Caco-2 (cell line): ENCODE results near the gene PDE4D. TPM values are rescaled to one million over a fixed set of nuclear protein-coding genes. Genes with fewer than 3 reads are reported as not detected.

Source experiments
- BruUV-seq: library from RNA; stranded (reverse); fragments of 400-500 nt; replicated peaks from 2 replicates; lab custom pipeline; 2021; lab: Mats Ljungman, UMichigan
- CTCF ChIA-PET: fragments of 300-600 bp; sonication (Branson Sonifier 250); formaldehyde crosslinking; loops from one replicate; lab custom pipeline; 2022; ENCODE audit warnings: antibody characterized with exemption; lab: Charles Lee
- POLR2A ChIA-PET: fragments of 300-600 bp; sonication (Branson Sonifier 250); formaldehyde crosslinking; loops from one replicate; lab custom pipeline; 2022; ENCODE audit warnings: antibody characterized with exemption; lab: Charles Lee
- DNase-seq, 2 experiments: peaks; one replicate each; pipeline versions ENCODE4 v3.0.0 to v3.0.0-alpha.2; 2020 to 2022
- H3K27me3 ChIP-seq: replicated peaks from 2 replicates; pipeline ENCODE4 v1.6.0; 2011; ENCODE audit warnings: low read length; ENCODE audit not compliant: control insufficient read depth, insufficient read depth
- H3K36me3 ChIP-seq: 2 replicates; pipeline ENCODE4 v1.5.1; 2011; ENCODE audit warnings: low read length; ENCODE audit not compliant: control insufficient read depth, insufficient read depth
- H3K4me1 ChIP-seq: fragments of 250-450 bp; sonication (Bioruptor Pico); 2 replicates; pipeline ENCODE4 v1.5.1; 2020; ENCODE audit warnings: mild to moderate bottlenecking
- H3K4me3 ChIP-seq: 2 replicates; pipeline ENCODE4 v1.5.1; 2011; ENCODE audit warnings: low read depth, mild to moderate bottlenecking, control low read depth, low read length
- H3K9me3 ChIP-seq: fragments of 250-450 bp; sonication (Bioruptor Pico); 2 replicates; pipeline ENCODE4 v1.5.1; 2020; ENCODE audit warnings: mild to moderate bottlenecking, moderate library complexity
- H3K27ac Mint-ChIP-seq: one replicate; pipeline ENCODE4 v1.8.0; 2022; ENCODE audit warnings: mixed read lengths; ENCODE audit not compliant: unreplicated experiment
- H3K27me3 Mint-ChIP-seq: one replicate; pipeline ENCODE4 v1.8.0; 2022; ENCODE audit warnings: mixed read lengths; ENCODE audit not compliant: insufficient read depth, unreplicated experiment
- H3K36me3 Mint-ChIP-seq: one replicate; pipeline ENCODE4 v1.8.0; 2022; ENCODE audit warnings: mild to moderate bottlenecking, mixed read lengths; ENCODE audit not compliant: insufficient read depth, unreplicated experiment
- H3K4me1 Mint-ChIP-seq: one replicate; pipeline ENCODE4 v1.8.0; 2022; ENCODE audit warnings: low read depth, mixed read lengths; ENCODE audit not compliant: unreplicated experiment
- H3K4me3 Mint-ChIP-seq: one replicate; pipeline ENCODE4 v1.8.0; 2022; ENCODE audit warnings: mild to moderate bottlenecking, moderate library complexity, mixed read lengths; ENCODE audit not compliant: unreplicated experiment
- H3K9me3 Mint-ChIP-seq: one replicate; pipeline ENCODE4 v1.8.0; 2022; ENCODE audit warnings: mixed read lengths; ENCODE audit not compliant: unreplicated experiment
- intact Hi-C: fragments of 100-400 bp; cut with micrococcal nuclease; formaldehyde crosslinking; loops from one replicate; pipeline ENCODE4 v1.10.0; 2022; ENCODE audit not compliant: unreplicated experiment
- total RNA-seq: library from RNA; stranded (reverse); gene quantifications from 2 replicates; pipeline ENCODE4 v1.2.3, GENCODE V29; 2022
- TF ChIP-seq, protein P1 (sequence below), 2 experiments: fragments of 200-600 bp in 1 of 2; IDR thresholded peaks; 1 replicate in 1 of 2; 2 replicates in 1 of 2; pipeline versions ENCODE4 v1.5.1 to v1.8.0; 2011 to 2022; ENCODE audit warnings: antibody characterized with exemption in 1 of 2, control low read depth in 1 of 2, inconsistent platforms in 1 of 2, low read depth in 1 of 2, low read length in 1 of 2, mild to moderate bottlenecking in 1 of 2, moderate library complexity in 1 of 2; ENCODE audit not compliant: insufficient read depth in 1 of 2, severe bottlenecking in 1 of 2, unreplicated experiment in 1 of 2

Gene PDE4D
- total RNA-seq, 1 experiment from 2014 or later, result 89.8 TPM

DNA sequence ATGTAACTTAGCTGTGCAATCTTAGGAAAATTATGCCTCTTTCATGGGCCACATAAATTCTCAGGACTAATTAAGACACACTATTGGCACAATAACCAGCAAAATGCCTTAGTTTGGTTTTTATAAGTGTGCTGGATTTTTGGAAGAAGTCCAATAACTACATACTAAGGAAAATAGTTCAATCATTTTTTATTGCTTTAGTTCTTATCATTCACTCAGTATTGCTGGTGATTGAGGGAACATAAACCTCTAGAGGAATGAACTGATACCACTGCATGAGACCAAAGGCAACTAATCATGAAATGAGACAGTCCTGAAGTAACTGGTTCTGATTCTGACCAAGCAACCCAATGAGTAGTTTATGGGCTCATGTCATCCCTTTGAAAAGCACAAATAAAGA, 571.5 kb downstream of the PDE4D start:
- no peak overlapping the region for H3K4me3 Mint-ChIP-seq
- Histone ChIP-seq H3K36me3 (no peaks in the 10 kb centered on the region), H3K4me3 (no peak overlapping the region), H3K4me1 (peaks cover 12% of the 10 kb centered on the region), H3K9me3 (no peaks in the 10 kb centered on the region), H3K27me3 (no peaks in the 10 kb centered on the region)
- no peaks in the 10 kb centered on the region for H3K27me3 Mint-ChIP-seq
- H3K4me1 Mint-ChIP-seq, result peaks cover 7% of the 10 kb centered on the region
- no TSS peak for BruUV-seq
- H3K27ac Mint-ChIP-seq, result no peak overlapping the region
- ChIA-PET CTCF (no interaction called here), POLR2A (no interaction called here)
- no peaks in the 10 kb centered on the region for H3K36me3 Mint-ChIP-seq
- no peaks in the 10 kb centered on the region for H3K9me3 Mint-ChIP-seq
- intact Hi-C loops, result no loop called here
- TF ChIP-seq, protein P1, sequence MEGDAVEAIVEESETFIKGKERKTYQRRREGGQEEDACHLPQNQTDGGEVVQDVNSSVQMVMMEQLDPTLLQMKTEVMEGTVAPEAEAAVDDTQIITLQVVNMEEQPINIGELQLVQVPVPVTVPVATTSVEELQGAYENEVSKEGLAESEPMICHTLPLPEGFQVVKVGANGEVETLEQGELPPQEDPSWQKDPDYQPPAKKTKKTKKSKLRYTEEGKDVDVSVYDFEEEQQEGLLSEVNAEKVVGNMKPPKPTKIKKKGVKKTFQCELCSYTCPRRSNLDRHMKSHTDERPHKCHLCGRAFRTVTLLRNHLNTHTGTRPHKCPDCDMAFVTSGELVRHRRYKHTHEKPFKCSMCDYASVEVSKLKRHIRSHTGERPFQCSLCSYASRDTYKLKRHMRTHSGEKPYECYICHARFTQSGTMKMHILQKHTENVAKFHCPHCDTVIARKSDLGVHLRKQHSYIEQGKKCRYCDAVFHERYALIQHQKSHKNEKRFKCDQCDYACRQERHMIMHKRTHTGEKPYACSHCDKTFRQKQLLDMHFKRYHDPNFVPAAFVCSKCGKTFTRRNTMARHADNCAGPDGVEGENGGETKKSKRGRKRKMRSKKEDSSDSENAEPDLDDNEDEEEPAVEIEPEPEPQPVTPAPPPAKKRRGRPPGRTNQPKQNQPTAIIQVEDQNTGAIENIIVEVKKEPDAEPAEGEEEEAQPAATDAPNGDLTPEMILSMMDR (IDR thresholded peaks at IDR 0.05; ENCODE audit: insufficient read depth in 1 of 2, low read depth in 1 of 2, low read length in 1 of 2, severe bottlenecking in 1 of 2, unreplicated experiment in 1 of 2), result no peak
- no peak for DNase-seq

DNA sequence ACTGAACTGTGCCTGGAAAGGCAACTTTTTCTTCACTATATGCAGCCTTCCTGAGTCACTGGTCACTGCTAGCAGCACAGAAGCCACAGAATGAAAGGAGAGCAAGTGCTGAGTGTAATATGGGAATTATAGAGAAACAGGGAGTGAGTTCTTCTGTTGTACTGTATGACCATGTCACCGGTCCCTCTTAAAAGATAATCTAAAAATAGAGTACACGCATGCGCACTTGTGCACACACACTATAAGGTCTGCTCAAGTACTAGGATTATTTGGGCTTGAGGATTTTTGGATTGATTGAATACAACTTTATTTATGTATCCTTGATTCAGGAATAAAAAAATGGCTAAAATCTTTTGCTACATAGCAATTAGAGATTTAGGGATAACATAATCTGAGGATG, 571.9 kb downstream of the PDE4D start:
- H3K27ac Mint-ChIP-seq, result no peak overlapping the region
- H3K4me1 Mint-ChIP-seq, result peaks cover 7% of the 10 kb centered on the region
- TF ChIP-seq, protein P1 (IDR thresholded peaks at IDR 0.05; ENCODE audit: insufficient read depth in 1 of 2, low read depth in 1 of 2, low read length in 1 of 2, severe bottlenecking in 1 of 2, unreplicated experiment in 1 of 2), result no peak
- no TSS peak for BruUV-seq
- no peaks in the 10 kb centered on the region for H3K27me3 ChIP-seq
- ChIA-PET CTCF (no interaction called here), POLR2A (no interaction called here)
- H3K4me3 ChIP-seq, result no peak overlapping the region
- no peaks in the 10 kb centered on the region for H3K36me3 ChIP-seq
- H3K4me1 ChIP-seq, result peaks cover 12% of the 10 kb centered on the region
- no peaks in the 10 kb centered on the region for H3K36me3 Mint-ChIP-seq
- no peak overlapping the region for H3K4me3 Mint-ChIP-seq
- intact Hi-C loops, result no loop called here
- H3K9me3 ChIP-seq, result no peaks in the 10 kb centered on the region
- H3K27me3 Mint-ChIP-seq, result no peaks in the 10 kb centered on the region
- H3K9me3 Mint-ChIP-seq, result no peaks in the 10 kb centered on the region
- no peak for DNase-seq

DNA sequence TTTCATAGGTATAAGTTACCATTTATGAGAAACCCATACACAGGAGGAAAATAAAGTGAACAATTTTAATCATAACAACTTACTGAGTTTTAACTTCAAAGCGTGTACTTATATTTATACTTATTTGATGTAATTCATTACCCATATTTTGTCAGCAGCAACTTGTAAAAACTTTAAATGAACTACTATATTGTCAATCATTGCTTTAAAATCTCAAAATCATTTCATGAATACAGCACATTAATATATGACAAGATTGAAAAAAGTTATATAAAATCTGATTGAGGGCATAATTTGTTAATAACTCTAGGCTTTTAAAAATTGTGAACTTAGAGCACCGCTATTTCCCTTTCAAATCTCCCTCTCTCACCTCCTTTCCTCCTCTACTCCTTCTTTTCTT, 573.1 kb downstream of the PDE4D start:
- Histone ChIP-seq H3K9me3 (no peaks in the 10 kb centered on the region), H3K27me3 (no peaks in the 10 kb centered on the region), H3K36me3 (no peaks in the 10 kb centered on the region), H3K4me1 (peaks cover 12% of the 10 kb centered on the region), H3K4me3 (no peak overlapping the region)
- no peaks in the 10 kb centered on the region for H3K27me3 Mint-ChIP-seq
- ChIA-PET POLR2A (no interaction called here), CTCF (no interaction called here)
- BruUV-seq, result no TSS peak
- H3K4me1 Mint-ChIP-seq, result peaks cover 7% of the 10 kb centered on the region
- TF ChIP-seq, protein P1 (IDR thresholded peaks at IDR 0.05; ENCODE audit: insufficient read depth in 1 of 2, low read depth in 1 of 2, low read length in 1 of 2, severe bottlenecking in 1 of 2, unreplicated experiment in 1 of 2), result no peak
- DNase-seq, result no peak
- H3K9me3 Mint-ChIP-seq, result no peaks in the 10 kb centered on the region
- no peak overlapping the region for H3K27ac Mint-ChIP-seq
- no peak overlapping the region for H3K4me3 Mint-ChIP-seq
- intact Hi-C loops, result no loop called here
- H3K36me3 Mint-ChIP-seq, result no peaks in the 10 kb centered on the region
